NK-92 (cell line): ENCODE measurements around the gene AIP.

Source experiments
- DNase-seq: peaks from one replicate; lab custom pipeline; 2025; ENCODE audit not compliant: unreplicated experiment; lab: John Stamatoyannopoulos, UW

Gene AIP

DNA sequence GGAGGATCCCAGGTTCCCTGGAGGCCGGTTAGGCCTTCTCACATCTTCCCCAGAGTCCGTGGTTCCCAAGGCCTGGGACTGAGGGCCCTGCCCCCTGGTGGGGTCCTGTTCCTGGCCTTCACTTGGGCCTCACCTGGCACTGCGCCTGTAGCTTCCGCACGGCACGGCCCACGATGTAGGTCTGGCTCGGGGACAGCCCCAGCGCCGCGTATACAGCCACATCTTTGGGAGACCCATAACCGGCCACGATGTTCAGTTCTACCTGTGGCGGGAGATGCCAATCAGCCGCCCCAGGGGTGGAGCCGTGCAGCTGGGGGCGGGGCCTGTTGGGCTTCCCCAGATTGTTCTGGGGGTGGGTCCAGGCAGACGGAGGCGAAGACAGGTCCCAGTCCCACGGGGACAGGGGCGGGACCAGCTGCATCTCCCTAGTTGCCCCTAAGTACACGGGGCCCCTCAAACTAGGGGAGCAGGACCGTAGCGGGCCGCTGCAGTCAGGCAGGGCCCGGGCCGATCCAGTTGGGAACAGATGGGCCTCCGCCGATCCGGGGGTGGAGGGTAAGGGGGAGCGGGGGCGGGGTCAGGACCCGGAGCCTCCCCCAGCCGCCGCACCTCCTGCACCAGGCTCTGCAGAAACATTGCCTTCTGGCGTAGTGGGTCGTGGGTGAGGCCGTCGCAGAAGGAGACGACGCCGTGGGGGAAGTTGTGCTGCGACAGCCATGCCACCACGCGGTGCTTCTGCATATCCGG, 10.1 kb downstream of the AIP start:
- DNase-seq: no peak

DNA sequence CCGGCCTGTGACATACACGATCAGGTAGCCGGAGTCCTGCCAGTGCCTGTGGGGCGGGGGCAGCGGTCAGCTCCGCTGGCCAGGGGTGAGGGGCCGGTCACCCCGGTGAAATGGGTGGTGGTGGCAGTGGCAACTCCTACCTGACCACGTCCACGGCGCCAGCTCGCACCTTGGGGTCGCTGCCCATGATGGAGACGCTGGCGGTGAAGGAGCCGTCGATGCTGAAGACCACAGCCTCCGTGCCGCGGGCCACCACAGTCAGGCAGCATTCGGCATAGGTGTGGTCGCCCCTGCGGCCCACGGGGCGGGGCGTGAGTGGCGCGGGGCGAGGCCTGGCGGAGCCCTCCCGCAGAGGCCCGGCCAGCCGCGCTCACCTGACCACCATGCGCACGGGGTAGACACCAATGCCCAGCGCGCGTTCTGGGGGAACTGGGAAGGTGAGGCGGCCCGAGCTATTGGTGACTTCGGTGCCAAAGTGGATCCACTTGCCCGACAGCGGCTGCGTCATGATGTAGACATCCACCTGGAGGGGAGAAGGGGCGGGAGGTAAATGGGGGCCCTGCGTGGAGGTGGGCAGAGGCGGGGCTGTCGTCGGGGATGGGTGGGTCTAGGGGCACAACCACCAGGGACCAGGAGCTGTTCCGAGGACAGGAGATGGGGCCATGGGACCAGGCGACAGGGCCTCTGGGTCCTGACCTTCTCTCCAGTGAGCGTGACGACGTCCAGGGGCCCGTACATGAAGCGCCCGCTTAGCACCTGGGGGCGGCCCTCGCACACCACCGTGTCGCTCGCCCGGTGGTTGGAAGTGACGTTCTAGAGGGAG, 10.9 kb downstream of the AIP start:
- DNase-seq: no peak

DNA sequence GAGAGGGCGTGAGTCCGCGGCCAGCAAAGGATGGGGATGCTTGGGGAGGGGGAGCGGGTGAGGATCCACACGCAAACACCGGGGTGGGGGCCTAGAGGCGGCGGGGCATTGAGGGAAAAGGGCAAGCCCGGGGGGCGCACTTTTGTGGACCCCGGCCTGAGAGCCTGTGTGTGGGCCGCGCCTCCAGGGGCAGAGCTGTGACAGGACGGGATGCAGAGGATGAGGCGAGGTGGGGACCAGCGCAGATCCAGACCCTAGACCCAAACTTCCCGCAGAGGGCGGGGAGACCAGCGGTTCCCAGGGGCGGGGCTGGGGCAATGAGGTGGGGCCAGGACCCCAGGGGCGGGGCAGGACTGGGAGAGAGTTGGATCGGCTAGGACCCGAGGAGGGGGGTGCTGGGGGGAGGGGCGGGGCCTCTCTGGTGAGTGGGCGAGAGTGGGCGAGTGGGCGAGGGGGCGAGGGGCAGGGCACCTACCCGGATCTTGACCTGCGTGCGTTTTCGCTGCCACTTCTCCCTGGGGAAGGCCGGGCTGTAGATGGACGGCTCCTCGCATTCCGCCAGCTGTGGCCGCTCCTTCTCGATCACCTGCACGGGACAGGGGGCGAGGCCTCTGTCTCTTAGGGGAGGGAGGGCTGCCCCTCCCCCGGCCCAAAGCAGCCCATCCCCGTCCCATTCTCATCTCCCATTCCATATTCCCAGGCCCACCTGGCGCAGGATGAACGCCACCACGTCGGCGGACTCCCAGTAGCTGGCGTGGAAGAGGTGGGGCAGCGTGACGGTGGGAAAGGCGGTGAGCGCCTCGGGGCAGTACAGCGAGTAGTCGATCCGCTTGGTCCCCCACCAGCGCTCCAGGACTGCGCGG, 11.8 kb downstream of the AIP start:
- no peak for DNase-seq

DNA sequence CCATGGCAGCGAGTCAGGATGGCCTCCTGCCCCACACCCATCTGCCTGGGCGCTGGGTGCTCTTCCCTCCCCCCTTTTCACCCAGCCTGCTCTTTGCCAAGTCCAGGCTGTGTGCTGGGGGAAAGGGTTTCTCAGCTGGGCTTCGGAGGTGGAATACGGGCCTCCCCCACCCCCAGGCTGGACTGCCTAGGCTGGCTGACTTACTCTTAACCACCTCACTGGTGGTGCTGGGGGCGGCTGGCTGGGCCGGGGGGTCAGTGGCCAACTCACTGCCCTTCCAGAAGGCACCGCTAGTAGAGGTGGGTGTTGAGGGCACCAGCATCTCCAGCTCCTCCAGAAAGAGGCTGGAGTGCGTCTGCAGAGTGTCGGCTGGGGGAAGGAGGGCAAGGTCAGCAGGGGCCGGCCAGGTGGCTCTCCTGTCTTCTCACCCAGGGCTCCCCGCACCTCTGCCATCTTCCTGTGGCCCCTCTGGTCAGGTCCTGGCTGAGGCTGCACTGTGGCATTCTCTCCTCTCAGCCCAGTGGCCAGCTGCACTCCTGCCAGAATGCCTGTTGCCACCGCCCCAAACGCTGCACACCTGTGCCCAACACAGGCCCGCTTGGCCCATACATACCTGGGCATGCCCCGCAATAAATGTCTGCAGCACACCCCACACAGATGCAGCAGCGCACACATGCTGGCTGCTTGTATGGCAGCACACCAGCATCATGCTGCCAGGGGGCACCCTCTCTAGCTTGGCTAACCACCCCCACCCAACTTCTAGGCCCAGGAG, 12.6 kb downstream of the AIP start:
- DNase-seq: no peak

GRCh38 chr11:67496113-67496512, 13.3 kb downstream of the AIP start:
- no peak for DNase-seq

DNA sequence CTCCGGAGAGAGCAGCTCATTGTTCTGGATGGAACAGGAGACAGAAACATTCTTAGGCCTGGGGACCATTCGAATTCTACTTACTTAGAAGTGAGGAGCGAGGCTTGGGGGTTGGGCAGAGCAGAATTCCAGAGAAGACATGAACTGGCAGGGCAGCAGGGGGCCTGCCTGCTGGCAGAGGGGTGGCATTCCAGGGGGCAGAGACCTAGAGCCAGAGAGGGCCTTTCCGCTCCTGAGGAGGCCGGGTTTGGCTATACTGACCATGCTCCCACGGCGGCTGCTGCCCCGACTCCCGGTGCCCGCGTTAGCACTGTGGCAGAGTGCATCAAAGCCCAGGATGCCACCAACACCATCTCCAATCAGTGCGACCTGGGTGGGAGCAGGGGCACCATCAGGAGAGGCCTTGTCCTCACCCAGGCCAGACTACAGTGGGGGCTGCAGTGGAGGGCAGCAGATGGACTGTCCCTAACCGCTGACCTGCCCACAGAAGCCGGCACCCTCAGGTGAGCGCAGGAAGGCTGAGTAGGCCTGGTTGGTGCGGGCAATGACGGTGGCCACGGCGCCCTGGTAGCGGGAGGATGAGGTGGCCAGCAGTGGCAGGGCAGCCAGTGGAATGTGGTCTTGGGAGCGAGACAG, 14.9 kb downstream of the AIP start:
- DNase-seq: no peak

DNA sequence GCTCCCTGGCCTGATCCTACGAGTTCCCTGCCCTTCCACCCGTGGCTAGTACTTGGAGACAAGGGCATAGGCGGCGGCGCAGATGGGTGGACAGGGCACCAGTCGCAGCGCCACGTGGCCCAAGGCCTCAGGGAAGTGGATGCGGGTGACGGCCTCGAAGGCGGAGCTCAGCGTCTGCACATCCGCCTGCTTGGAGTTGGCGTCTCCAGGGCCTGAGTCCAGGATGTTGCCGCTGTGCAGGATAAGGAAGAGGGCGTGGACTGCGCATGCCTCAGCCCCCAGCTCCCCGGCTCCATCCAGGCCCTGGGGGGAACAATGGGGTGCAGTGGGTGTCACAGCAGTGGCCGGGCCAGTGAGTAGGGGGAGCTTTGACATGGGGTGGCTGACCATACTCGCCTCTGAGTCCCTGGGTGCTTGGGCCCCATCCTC, 15.7 kb downstream of the AIP start:
- no peak for DNase-seq

- no peak for DNase-seq
Measured at GRCh38 chr11:67499808-67500483, 17.1 kb downstream of the AIP start.

DNA sequence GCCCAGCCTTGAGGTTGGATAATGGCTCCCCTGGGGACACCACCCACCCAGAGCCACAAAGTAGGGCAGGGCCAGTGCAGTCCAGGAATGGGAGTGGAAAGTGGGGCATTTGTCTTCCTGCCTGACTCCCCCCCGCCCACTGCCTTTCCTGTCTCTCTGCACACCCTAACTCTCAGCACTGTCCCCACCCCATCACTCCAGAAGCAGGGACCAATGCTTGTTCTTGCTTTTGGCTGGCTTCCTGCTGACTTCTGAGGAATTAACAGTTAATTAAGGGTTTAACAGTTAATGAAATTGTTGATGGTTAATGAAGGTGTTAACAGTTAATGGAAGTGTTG, 17.6 kb downstream of the AIP start:
- no peak for DNase-seq

DNA sequence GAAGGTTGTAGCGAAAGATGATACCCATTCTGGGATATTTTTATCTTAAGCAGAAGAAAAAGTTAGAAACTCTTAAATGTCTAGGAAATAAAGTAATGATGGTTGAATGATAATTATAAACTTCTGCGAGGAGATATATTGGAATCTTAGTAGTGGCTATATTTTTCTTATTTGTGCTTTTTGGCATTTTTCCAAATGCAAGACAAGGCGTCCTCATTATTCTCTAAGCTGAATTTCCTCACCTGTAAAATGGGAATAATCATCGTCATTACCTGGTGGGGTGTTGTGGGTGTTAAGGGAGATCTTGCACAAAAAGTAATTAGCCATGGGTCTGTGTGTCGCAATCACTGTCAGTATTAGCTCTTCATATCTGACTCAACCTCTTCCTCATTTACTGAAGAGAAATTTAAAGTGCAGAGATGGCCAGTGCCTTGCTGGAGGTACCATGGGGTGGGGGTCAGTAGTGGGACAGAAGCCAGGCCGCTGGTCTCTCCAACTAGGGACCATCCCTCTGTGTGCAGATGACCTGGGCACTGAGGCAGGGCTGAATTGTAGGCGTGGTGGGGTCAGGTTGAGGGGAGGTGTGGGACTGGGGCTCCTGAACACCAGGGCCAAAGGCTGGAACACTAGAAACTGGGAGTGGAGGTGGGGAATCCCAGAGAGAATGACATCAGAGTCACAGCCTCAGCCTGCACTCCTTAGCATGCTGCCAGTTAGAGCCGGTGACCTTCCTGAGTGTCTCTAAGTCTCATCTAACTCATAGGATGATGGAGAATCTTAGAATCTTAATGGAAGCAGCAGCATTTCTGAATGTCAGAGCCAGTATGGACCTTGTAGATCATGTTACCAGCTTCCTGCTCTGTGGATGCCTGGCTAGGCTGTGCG, 18.2 kb downstream of the AIP start:
- DNase-seq: no peak

- no peak for DNase-seq
Measured at GRCh38 chr11:67501854-67502253, 19.0 kb downstream of the AIP start.

- DNase-seq: no peak
Measured at GRCh38 chr11:67502328-67502979, 19.6 kb downstream of the AIP start.

GRCh38 chr11:67503119-67504004, 20.5 kb downstream of the AIP start:
- no peak for DNase-seq

DNA sequence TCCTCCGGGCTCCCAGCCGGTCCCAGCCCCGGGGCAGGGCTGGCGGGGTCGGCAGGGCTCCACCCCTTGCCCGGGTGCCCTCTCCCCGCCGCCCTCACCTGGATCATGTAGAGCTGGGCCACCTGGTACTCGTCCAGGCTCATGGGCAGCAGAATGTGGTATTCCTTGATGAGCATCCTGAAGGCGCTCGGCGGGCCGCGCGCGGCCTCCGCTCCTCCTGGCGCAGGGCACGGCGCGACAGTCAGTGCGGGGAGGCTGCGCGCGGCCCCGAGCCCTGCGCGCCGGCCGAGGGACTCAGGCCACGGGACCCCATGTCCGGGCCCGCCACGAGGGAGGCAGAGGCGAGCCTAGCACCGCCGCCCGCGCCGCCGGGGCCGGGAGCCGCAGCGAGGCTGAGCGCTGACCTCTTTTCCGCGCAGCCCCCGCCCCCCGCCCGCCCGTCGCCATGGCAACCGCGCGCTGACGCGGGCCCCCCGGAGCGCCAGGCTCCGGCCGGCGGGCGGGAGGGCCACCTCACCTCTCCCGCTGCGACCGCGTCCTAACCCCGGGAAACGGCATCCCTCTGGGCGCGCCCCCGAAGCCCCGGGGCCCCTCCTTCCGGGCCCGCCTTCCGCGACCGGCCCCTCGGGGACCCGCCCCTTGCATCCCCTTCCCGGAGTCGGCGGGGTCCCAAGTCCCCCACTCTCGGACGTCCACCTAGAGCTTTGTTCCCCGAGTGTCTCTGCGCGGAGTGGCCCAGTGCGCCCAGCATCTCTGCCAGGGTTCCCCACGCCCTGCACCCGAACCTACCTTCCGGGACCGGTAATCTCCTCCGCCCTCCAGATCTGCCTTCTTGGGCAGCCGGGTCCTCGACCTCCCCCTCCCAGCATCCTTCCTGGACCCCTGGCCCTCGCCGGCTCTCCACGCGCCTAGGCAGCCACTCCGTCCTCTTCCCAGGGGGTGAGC, 21.5 kb downstream of the AIP start:
- DNase-seq: no peak

DNA sequence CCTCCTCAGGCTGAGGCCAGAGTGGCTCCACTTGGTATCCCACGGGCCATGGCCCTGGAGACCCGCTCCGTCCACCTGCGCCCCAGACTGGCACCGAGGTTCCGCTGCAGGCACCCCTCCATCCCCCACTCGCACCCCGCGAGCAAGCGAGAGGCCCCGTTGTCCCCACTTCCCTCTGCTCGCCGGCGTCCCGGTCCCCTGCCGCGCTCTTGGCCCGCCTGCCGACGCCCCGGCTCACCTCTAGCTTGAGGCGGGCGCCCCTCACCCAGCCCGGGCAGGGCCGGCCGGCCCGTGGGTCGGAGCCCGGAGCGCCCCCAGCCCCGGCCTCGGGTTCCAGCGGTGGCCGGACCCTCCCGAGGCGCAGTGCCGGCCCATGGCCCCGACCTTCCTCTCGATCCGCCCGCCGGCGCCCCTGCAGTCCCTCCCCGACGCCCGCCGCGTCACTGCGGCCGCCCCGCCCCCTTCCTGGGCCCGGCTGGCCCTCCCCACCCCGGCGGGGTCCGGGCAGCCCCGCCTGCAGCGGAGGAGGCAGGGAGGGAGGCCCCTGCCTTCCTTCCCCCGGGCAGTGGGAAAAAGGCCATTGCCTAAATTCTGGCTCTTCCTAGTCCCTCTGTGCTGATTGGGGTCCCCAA, 22.2 kb downstream of the AIP start, which contains the start of gene PITPNM1:
PITPNM1 (minus strand) TSS at position 414 of the 632 bp plus-strand sequence. CDS start 1,183 bp downstream, outside the sequence.
- no peak for DNase-seq
